Left renal pelvis (tissue), 4 donors: ENCODE data around the gene NPEPPS. TPM values are rescaled to one million over a fixed set of nuclear protein-coding genes. Genes with fewer than 3 reads are reported as not detected.
"Not testable (repeated sequence)": the region's sequence is repeated elsewhere in the genome, so short reads cannot be mapped to it uniquely, and the experiment has no call there.

Experiments
- DNase-seq, 4 donors: peaks; one replicate each; pipeline ENCODE4 v3.0.0-alpha.2; 2013; ENCODE audit warnings: low read depth in 4 of 4, low spot score in 3 of 4
- polyA plus RNA-seq, 4 donors: library from polyadenylated mRNA; unstranded; fragments of 120-200 nt; gene quantifications; one replicate each; pipeline ENCODE4 v1.2.1, GENCODE V29; 2013; ENCODE audit not compliant: insufficient read length in 4 of 4

NPEPPS gene
- polyA plus RNA-seq, 4 donors = 130 to 184 (median 160) TPM

DNA sequence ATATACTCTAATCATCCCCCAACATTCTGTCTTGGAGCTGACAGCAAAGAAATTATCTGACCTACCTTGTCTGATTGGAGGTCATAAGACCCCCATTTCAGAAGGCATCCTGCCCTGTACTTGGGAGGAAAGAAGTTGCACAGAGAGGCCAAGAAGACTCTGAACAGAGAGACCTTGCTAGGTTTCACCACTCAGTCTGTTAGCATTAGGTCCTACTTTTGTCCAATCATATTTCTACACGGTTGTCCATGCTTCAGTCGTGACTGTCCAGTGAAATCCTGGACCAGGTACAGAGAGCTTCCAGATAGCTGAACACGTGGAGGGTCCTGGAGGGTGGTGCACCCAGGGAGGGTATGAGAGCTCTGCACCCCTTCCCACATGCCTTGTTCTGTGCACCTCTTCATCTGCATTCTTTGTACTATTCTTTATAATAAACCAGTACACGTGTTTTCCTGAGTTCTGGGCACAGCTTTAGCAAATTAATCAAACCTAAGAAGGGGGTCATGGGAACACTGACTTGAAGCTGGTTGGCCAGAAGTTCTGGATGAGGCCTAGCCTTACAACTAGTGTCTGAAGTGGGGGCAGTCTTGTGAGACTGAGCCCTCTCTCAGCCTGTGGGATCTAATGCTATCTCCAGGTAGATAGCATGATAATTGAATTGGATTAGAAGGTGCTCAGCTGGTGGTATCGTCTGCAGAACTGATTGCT is 30.9 kb downstream of the NPEPPS start:
- not testable (repeated sequence) for DNase-seq

DNA sequence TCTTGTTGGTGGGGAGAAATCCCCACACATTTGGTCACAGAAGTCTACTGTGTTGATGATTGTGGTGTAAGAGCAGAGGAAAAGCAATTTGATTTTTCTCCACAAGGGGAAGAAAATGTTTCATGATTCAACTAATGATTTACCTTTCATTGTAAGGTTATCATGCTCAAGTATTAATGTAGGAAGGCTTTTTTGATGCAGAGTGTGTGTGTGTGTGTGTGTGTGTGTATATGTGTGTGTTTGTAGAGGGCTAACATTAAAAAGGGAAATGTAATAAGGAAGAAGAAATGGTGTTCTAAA is 31.4 kb downstream of the NPEPPS start:
- DNase-seq = not testable (repeated sequence)

DNA sequence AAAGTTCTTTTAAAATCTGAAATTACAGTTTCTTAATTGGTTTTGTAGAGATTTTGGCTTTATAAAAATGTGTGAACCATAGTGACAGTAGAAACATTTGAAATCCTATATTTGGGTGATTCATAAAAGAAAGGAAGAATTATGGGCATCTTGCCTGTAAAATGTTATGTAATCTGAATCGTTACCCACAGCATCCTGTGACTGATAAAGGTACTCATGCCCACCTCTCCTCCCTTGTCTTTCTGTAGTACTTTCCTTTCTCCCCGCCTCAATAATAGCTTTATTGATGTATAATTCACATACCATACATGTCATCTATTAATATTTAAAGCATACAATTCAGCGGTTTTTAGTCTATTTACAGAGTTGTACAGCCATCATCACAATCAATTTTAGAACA is 36.4 kb downstream of the NPEPPS start:
- not testable (repeated sequence) for DNase-seq

DNA sequence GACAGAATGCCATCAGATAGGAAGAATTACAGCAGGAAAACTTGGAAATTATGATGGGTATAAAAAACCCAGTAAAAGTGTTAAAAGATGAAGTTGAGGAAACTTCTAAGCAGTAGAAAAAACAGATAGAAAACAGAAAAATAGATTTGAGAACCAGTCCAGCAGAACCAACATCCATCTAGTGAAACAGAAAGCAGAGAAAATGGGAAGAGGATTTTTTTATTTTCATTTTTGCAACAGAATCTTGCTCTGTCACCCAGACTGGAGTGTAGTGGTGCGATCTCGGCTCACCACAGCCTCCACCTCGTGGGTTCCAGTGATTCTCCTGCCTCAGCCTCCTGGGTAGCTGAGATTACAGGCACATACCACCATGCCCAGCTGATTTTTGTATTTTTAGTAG is 41.7 kb downstream of the NPEPPS start:
- not testable (repeated sequence) for DNase-seq

DNA sequence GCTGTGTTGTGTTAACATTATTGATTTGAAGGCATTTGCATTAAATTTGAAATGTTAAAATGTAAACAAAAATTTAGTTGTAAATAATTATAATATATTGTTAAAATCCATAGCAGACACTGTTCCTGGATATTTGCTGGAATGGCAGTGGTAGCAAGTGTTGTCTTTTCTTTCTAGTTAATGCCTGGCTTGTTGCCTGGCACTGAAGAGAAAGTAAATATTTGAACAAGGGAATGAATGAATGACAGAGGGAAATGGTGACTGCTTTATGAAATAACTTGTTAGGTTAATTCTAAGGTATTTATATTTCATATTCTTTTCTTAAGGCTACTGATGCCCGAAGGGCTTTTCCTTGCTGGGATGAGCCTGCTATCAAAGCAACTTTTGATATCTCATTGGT is 51.5 kb downstream of the NPEPPS start:
- DNase-seq = not testable (repeated sequence)

DNA sequence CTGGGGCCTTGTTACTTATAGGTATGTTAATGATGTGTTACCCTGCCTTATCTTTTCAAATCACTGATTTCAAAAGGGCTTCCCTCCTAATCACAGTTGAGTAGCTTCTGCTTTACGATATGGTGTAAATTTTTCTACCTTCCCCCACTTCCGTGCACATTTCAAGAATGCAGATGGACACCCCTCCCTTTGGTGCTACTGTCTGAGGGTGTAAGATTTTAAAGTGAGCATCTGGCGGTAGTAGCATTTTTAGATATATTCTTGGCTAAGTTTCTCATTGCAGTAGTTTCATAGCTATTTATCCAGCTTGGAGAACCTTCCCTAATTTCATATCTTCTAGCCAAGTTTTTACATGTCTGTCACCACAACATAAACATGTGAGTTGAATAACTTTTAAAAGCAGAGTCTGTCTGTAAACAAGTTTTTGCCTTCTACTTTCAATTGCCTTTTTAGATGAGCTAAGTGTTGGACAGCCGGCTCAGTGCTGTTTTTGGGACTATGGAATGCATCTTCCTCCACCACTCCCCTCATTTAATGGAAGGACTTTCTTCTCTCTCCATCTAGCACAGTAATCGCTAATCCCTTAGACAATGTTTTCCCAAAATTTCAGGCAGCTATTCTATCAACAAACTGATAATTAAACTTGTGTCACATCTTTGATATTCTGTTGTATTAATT is 55.6 kb downstream of the NPEPPS start:
- DNase-seq = not testable (repeated sequence)

DNA sequence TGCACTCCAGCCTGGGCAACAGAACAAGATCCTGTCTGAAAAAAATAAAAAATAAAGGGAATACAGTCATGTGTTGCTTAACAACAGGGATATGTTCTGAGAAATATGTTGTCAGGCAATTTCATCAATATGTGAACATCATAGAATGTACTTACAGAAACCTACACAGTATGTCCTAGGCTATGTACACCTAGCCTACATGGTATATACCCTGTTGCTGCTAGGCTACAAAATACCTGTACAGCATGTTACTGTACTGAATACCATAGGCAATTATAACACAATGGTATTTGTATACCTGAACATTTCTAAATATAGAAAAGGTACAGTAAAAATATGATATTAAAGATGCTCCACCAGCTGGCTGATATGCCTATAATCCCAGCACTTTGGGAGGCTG is 62.6 kb downstream of the NPEPPS start:
- not testable (repeated sequence) for DNase-seq

DNA sequence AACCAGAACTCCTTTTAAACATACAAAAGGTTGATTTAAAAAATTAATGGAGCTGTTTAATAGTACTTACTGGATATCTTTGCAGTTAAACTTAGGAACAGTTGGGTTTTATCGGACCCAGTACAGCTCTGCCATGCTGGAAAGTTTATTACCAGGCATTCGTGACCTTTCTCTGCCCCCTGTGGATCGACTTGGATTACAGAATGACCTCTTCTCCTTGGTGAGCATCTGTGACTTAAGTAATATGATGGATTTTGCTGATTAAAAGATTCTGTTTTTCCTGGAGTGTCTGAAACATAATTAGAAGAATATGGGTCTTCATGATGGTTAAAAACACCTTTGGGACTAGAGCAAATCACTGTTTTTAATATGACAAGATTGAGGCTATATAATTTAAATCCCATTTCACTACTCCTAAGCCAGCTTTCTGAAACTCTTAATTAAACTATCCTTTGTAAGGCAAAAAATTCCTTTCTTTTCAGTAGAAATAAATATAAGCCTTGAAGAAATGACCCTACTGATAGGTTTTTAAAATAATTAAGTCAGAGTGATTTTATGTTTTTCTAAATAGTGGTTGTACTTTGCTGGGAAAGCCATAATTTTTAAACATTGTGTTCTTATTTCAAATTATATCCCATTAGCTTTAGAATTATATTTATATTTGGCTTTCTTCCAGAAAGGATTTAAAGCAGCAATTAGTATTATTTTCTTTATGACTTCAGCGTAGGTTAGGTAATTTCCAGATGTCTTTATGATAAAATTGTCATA is 73.1 kb downstream of the NPEPPS start:
- DNase-seq = no peak

DNA sequence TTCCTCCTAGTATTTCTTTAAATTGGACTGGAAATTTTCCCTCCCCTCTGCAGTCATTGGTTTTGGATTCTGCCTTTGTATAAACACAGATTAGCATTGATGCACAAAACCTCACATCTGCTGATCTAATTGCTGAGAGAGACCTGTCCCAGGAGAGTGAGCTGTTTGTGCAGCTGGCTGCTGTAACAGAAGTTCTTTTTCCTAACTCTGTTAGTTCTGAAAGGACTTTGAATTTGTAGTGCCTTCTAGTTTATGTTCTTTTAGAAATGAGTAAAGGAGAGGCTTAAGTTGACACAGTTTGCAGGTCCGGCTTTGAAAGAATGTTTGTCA is 73.7 kb downstream of the NPEPPS start:
- DNase-seq = no peak

DNA sequence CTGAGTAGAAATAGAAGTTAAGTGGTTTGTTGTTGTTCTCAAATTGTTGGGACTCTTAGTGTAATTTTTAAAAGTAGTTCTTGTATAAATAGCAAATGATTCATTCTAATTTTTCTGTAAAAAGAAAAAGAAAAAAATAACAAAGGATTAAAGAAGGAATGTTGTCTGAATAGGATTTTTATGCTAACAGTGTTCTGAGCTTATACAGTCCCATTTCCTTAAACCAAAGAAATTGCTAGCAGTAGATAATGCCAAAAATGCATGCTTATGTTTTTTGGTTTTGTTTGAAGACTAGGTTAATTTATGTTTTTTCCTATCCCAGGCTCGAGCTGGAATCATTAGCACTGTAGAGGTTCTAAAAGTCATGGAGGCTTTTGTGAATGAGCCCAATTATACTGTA is 74.1 kb downstream of the NPEPPS start:
- no peak for DNase-seq

DNA sequence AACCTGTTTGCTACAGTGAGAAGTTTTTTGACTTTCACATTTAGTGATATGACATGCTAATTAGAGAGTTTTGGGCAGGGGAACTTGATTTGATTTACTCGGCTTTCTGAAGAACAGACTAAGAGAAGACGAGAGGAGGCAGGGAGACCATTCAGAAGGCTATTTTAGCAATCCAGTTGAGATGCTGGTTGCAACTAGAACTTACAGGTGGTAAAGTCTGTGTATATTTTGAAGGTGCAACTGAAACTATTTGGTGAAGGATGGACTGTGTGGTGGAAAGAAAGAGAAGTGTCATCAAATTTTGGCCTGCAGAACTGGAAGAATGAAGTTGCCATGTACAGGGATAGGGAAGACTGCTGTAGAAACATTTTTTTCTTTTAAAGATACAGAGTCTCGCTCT is 76.6 kb downstream of the NPEPPS start:
- DNase-seq = no peak

DNA sequence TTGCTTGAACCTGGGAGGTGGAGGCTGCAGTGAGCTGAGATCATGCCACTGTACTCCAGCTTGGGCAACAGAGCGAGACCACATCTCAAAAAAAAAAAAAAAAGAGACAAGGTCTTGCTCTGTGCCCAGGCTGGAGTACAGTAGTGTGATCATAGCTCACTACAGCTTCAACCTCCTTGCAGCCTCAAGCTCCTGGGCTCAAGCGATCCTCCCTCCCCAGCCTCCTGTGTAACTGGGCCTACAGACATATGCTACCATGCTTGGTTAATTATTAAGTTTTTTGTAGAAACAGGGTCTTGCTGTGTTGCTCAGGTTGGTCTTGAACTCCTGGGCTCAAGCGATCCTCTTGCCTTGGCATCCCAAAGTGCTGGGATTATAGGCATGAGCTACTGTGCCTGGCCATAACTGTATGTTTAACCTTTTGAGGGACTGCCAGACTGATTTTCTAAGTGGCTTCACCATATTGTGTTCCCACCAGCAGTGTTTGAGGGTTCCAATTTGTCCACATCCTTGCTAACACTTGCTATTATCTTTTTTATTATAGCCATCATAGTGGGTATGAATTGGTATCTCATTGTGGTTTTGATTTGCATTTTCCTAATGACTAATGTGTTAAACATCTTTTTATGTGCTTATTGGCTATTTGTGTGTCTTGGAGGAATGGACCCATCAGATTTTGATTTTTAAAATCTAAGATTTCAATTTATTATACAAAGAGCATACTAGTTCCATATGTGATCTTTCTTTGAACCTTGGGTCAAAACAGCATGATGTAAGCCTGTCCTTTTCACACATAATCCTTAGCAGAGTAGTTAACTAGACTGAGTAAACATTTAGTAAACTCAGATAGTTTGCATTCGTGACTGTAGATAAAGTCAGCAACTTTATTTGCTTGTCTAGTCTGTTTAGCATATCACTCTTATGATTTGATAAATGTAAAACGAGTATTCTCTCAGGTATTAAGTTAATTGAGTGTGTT is 80.8 kb downstream of the NPEPPS start:
- DNase-seq = no peak

DNA sequence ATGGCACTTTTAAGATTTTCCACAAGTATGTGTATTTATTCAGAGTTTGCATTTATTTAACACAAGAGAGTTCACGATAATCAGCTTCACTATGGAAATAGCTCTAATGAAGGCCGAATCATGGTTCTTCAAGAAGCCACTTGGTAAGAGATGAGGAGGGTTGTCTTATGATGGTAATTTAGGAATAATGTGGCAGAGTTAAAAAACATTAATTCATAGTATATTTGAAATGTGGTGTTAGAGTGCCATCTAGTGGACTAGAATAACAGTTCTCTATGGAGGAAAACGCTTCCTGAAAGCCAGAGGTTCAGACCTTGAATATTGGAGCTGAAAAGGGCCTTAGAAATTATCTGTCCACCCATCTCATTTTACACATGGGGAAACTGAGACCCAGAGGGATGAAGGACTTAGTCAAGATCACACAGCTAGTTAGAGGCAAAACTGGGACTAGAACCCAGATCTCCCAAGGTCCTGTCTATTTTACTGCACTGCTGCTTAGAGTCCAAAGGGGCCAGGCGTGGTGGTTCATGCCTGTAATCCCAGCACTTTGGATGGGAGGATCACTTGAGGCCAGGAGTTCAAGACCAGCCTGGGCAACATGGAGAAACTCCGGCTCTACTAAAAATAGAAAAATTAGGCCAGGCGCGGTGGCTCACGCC is 85.0 kb downstream of the NPEPPS start:
- peak in 2 of 4 donors; percentile 16 to 28 for DNase-seq

DNA sequence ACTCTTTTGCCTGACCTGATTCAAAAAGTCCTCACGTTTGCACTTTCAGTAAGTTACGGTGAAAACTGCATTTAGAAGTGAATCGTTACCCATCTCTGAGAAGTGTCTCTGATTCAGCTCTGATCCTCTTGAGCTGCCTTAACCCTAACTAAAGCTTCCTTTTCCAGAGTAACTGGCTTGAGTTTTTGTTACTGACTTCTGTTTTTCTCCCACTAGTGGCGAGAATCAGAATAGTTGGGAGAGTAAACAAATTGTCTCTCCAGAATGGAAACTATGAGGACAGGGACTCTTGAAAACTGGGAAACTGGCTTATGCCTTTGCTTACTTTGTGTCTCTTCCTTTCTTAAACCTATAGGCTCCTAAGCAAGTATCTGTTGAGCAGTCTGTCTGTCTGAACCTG is 87.5 kb downstream of the NPEPPS start:
- no peak for DNase-seq

DNA sequence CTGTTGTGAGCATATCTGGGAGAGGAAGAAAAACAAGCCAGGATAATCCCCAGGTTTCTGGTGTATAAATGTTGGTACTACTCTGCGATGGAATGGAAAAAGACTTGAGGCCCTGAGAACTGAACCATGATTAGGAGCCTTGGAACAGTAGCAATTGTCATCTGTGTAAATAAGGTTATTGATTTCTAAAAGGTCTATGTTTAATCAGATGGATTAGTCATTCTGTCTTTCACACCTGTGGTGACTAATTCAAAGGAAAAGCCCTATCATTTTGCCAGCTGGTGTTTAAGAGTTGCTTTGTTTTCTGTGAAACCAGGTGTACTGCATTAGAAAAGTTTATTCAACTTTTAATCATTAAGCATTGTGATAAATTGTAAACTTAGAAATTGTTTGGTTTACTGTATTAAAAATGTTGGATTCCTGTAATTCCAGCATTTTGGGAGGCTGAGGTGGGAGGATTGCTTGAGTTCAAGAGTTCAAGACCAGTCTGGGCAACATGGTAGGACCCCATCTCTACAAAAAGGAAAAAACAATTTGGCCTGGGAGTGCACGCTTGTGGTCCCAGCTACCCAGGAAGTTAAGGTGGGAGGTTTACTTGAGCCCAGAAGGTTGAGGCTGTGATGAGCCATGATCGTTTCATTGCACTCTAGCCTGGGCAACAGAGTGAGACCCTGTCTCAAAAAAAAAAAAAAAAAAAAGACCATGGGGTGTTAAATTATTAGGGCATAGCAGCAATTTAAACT is 89.8 kb downstream of the NPEPPS start:
- no peak for DNase-seq

DNA sequence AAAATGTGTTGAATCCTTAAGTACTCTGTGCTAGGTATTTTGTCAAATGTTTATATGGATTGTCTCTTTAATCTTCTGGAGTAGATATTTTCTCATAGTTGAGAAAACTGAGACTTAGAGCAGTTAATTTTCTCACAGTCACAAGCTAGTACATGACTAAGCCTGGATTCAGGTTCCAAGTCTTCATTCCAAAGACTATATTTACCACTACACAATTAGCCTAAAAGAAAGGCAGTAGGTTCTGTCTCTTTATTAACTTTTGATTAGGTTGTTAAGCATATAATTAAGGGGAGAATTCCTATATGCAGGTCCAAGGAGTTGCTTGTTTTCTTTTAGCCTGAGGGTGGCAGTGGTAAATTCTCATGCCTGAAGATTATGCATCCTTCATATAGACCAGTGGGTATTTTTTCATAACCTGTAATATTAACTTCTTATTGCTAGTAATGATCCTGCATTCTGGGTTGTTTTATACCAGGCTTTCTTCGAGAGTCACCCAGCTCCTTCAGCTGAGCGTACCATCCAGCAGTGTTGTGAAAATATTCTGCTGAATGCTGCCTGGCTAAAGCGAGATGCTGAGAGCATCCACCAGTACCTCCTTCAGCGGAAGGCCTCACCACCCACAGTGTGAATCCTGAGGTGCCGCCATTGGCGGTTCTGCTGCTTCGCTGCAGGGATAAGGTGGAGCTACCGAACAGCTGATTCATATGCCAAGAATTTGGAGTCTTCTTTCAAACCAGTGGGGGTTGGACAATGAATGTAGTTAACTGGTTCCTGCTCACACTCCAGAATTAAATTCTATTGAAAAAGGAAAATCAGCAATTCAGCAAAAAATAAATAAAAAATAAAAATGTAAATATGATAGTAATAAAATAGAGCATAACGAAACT is 90.6 kb downstream of the NPEPPS start:
- no peak for DNase-seq

DNA sequence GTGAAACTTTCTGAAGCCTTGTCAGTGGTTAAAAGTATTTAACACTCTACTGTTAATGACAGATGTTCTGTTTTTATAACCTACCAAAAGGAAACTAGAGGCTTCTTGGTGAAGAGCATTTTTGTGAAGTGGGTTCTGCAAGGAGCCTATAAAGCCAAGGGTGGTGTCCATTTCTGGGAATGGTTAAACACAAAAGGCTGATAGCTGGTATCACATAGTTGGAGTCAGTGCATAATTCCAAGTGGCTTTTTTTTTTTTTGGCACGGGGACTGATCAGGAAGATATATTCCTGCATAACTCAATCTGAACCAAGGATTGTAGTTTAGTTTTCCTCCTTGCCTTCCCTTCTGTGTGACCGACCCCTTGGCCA is 91.3 kb downstream of the NPEPPS start:
- DNase-seq = no peak

DNA sequence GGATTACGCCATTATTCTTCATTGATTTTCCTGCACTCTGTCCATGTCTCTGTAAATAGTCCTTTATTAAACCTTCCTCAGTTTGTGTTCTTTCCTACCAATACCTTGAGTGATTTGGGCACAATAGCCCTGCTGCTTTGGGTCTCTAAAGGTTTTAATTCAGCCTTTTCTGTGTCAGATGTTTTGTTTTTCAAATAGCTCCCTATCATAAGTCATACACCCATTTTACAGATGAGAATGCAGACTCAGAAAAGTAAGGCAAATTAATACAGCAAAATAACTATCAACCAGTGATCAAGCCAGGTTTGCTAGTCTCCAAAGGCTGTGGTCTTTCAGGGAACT is 93.8 kb downstream of the NPEPPS start:
- DNase-seq = no peak
